GM19328 (cell line): ENCODE results near the gene RSL24D1.

Experiments used
- ATAC-seq: cut with Tn5 transposase; IDR thresholded peaks from one replicate; pipeline ENCODE4 v1.9.1; 2021; ENCODE audit warnings: mild to moderate bottlenecking, moderate library complexity; ENCODE audit not compliant: unreplicated experiment

RSL24D1 gene

DNA sequence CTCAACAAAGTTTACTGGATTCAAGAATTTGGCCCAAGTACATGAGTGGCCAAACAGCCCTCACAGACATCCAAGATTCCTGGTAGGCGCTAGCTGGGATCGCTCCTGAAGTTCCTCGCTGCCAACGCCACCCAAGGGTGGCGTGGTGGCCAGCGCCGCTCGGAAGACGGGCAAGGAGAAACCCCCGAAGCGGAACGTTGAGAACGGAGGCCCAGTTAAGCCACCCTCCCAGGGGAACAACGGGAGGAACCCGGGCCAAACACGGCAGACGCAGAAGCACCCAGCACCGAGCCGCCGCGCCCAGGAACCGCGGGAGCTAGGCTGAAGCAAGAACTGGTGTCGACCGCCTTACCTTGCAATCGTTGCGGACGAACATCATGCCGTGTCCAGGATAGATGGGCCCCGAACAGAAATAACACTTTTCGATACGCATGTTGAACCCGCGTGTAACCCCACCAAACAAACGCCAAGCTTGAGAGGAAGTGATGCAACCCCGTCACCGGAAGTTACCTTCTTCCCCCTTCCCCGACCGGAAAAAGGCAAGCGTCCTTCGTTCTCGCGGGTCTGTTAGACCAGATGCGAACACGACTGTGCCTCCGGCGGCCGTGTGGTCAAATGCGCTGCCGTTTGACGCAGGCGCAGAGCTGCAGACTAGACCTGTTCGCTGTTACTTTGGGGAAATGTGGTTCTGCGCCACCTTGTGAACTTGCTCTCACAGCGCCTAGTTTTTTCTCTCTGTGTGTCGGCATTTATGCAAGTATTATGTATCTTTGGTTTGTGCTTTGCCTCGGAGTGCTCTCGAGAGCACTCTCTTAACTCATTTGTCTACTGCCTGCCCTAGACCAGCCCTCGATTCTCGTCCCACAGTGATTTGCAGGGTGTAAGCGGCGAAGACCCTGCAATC, at the start of gene RSL24D1:
Gene RSL24D1, minus strand, starts transcription at position 484 of the 904 bp plus-strand sequence. Its CDS starts 51 bp downstream, at position 433.
- peak; percentile 92 for ATAC-seq

DNA sequence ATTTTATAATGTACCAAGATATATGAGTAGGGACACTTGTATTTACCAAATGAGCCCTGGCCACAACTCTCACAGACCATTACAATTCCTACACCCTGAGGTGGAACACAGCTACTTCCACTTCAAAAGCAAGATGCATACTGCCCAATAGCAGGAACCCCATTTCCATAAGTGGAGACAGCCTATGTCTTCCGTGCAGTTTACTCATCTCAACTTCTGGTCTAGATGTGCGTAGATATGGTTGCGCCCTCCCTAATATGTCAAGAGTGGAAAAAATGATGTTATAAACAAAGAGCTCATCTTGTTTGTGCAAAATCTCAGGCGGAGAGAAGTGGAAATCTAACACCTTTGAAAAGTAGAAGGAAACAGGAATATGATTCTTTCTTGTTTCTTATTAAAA, 48.3 kb upstream of the RSL24D1 start:
- ATAC-seq = no peak

DNA sequence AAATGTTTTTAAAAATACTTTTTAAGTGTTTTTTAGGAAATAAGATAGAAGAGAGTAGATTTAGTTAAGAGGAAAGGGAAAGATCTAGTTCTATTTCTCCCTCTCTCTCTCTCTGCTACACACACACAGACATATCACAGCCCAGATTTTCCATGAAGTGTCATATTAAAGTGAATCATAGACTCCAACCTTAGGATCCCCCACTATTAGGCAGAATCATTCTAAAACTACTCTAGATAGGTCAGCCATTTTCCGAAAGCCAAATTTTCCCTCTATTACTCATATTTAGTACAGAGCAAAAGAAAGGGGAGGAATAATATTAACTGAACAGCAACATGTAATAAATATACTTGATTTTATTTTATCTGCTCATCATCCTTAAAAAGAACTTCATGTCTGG, 45.1 kb upstream of the RSL24D1 start:
- ATAC-seq = no peak

DNA sequence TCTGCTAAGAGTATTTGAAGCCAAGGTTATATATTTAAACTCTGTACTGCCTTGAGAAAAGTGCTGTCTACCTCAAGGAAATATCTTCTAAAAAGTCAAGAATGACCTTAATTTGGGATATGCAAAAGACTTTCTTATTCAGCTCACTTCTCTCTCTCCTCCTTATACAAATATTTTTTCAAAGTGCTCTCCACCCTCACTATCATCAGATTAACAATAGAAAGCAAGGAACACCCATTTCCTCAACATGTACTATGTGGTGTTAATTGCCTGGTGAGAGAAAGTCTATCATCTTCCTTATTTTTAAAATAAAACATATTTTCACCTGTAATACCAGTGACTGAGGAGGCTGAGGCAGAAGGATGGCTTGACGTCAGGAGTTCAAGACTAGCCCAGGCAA, 44.4 kb upstream of the RSL24D1 start:
- ATAC-seq = no peak

DNA sequence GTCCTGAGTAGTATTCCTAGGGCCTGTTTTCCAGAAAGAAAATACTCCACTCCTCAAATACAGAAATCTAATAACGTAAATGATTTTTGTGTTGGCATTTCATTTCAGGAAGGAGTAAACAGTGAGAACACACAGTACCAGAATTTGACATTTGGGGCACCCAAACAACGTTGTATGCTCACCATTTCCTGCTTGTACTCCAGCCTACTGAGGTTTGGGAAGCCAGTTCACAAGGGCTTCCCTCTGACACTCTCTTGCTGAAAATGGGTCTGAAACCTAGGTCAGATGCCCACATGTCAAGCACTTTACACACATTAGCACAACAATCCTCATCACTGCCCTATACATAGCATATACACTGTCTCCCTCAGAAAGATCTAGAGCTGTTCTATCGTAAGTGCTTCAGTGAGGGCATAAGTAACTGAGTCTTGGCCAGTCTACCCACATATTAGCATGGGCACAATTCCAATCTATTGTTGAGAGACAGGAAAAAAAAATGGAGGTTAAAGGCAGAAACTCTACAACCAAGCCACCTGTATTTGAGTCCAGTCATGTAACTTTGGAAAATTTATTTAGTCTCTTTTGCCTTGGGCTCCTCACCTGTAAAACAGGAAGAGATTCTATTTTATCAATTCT, 43.5 kb upstream of the RSL24D1 start:
- no peak for ATAC-seq

DNA sequence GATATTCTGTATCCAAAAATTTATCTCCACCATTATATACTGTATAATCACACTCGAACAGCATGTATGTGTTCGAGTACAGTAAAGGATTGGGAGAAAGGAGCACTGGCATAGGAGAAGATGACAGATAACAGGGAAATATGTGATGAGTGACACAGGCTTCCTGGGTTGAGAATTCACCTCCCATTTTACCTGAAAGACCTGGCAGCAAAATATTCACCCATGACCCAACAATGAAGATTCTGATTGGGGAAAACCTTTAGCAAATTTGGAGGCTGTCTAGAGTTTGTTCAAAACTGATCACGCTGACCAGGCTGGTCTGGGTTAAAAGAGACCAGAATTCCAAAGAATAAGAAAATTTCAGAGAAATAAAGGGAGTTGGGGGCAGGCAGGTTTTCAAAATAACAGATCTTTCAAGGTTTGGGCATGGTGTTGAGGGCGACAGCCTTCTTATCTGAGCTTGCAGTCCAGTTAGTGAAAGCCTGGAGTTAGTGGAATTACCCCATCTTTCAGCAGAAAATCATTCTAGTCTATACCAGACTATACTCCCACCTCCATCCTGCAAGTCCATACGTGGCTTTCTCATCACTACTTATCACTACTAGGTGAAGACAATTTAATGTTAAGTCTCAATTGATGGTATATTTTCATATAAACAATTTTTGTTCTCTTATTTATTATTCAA, 42.8 kb upstream of the RSL24D1 start:
- no peak for ATAC-seq

DNA sequence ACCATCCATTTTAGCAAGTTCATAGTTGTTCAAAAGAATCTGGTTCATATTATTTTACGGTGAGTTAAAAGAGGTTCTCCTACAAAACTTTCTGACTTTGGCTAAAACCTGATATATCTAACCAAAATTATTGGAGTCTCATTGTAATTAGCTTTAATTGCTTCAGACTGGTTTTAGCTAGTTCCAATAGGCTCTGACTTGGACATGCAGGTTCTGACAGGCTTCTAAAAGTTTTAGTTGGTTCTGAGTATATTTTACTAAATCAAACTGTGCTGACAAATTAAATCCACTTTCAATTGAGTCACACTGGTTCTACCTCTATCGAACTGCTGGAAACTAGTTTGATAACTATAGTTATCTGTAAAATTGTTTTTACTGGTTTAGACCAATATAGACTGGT, 42.1 kb upstream of the RSL24D1 start:
- no peak for ATAC-seq

DNA sequence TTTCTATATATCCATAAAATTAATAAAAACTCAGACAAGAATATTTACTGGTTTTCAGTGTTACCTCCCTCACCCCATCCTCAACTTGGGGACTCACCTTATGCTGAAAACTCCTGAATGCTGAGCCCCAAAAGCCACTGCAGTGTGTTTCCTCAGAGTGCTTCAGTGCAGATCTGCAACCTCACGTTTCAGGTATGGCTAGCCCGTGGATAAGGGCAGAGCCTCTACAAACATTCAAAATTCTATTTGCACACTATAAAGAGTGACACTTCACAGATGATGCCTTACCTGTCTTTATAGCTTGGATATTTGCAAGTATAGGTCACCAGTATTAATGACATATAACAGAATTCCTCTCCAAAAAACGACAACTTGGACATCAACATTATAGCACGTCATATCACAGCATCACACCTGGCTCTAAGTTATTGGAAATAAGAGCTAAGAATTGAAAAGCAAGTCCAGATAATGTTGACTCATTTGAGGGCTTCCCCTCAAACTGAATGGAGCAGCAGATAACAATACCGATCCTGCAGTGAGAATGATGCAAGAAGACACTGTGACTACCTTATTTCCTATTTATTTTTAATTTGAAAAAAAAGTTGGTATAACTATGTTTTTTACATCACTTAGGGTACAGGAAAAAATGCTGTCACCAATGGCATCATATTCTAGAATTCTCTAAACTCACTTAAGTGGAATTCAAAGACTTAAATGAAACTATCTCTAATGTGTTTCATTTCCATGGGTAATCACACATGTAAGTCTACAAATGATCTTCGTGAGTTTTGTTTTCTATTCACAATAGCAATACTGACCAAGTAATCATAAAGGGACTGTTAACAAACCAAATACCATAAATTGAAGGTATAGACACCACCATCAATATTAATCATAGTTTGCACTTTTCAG, 40.7 kb upstream of the RSL24D1 start:
- ATAC-seq = no peak

DNA sequence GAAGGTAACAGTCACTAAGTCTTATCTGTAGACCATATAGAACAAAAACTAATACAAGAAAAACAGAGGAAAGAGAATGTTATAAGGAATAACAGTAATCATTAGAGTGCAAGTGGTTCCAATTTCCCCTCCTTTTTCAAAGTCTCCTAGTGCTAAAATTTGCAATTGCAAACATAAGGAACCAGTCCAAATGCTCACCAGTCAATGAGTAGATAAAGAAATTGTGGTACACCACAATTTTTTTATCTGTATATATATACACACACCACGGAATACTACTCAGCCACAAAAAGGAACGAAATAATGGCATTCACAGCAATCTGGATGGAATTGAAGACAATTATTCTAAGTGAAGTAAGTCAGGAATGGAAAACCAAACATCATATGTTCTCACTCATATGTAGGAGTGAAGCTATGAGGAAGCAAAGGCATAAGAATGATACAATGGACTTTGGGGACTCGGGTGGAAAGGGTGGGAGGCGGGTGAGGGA, 38.9 kb upstream of the RSL24D1 start:
- ATAC-seq = no peak

DNA sequence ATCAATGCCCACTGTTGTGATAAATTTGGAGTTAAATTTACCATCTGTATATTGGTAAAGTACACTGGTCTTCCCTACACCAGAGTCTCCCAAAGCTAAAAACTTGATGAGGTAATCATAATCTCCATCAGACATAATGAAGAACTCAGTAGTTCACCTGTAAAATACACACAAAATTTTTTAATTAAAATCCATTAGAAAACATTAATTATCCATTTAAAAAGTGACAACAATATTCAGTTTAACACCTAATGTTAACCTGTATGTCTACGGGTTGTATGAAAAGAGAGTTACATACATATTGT, 38.0 kb upstream of the RSL24D1 start:
- ATAC-seq = no peak

DNA sequence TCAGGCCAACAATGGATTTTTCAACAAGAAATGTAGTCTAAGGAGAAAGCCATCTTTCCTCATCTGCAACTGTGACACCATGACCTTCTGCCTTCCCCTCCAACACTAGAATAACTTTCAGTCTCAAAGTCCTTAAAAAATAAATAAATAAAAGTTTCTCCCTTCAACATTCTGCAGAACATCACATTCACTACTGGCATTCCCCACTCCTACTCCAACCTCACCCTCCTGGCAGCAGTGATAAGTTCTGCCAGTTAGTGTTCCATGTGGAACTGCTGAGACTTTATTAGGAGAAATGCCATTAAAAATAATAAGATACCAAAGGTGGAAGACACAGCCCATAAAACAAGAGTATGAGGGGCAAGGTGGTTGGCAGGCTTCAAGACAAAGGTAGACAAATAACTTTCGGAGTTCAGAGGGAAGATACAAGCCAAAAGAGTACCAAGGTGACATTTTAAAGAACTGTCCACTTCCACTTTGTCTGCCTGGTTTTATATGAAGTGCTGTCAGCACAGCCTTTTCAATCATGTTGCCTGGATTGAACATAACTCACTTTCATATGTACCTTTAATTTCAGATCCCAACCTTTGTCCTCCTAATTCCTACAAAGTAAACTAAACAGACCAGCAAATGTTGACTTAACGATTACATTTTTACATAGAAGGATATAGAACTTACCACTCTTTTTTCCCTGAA, 37.5 kb upstream of the RSL24D1 start:
- no peak for ATAC-seq

DNA sequence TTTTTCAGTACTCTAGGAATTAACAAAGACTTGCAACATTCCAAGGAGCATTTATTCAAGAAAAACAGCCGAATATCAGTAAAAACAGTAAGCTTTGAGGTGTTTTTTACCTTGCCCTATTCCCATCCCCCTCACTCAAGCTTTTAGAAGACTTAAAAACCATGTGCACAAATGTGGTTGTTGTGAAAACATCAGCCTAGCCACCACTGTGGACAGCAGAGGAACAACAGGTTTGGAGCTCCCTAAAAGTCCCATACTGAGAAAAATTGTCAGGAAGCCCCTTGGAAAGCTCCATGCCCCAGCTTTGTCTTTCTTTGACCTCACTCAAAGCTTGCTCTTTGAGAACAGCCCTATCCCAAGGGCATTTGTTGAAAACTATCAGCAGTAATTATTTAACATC, 34.7 kb upstream of the RSL24D1 start:
- ATAC-seq = no peak

DNA sequence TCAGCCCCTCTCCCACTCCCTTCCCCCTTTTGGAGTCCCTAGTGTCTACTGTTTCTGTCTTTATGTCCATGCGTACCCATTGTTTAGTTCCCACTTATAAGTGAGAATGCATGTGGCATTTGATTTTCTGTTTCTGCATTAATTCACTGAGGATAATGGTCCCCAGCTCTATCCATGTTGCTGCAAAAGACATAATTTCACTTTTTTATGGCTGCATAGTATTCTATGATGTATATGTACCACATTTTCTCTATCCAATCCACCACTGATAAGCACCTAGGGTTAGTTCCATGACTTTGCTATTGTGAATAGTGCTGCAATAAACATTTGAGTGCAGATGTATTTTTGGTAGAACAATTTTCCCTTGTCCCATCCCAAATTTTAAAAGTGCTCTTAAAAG, 34.2 kb upstream of the RSL24D1 start:
- no peak for ATAC-seq

DNA sequence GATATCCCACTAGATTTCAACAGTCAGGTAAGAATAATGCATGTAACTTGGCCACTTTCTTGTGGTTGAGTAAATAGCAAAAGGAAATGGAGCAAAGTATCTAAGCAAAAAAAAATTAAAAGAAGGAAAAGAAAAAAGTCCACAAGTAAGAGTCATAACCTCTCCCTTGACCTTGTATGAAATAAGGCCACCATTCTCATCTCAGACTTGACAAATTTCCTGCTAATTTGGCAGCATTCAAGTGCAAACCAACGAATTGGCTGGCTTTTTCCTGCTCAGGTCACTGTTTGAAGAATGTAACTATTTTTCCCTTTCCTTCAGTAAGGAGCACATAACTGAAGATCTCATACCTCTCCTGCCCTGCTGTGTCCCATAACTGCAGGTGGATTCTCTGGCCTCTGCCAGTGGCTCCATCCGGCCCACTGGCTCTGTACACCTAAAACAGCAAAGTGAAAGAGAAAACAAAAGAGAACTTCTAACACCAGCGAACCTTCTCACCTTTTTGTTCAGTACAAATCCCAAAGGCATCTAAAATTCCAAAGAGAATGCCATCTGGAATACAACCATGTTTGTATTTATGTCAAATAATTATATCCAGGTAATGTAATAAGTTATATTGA, 33.4 kb upstream of the RSL24D1 start:
- no peak for ATAC-seq

DNA sequence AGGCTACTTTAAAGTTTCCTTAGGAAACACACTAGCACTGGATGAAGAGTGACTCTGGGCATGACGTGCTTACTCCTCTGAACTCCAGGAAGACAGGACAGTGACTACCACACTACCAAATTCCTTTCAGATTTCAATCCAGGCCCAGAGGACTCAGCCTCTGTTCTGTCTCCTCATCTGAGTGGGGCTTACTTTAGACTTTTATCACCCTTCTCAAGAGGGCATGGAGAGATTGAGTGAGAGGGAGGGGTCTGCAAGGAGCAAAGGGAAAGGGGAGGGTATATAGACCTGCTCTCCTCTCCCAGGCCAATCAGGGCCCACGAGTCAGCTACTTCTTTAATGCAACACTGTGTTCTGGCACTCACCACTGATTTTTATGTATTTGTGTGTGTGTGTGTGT, 29.4 kb upstream of the RSL24D1 start:
- no peak for ATAC-seq

DNA sequence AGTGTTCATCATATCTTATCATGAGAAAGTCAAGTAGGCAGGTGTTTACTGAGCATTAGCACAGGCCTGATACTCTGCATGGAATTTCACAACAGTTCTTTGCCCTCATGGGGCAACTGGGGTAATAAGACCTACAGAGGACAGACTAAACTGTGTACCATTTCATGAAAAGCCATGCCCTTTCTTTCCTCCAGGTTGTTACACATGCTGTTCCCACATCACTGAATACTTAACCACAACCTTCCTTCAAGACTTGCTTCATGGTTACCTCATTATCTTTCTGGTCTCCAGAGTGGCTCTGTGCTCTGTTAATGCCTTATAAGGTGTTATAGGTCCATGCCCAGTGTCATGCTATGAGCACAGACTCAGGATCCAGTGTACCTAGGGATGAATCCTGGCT, 28.2 kb upstream of the RSL24D1 start:
- no peak for ATAC-seq

DNA sequence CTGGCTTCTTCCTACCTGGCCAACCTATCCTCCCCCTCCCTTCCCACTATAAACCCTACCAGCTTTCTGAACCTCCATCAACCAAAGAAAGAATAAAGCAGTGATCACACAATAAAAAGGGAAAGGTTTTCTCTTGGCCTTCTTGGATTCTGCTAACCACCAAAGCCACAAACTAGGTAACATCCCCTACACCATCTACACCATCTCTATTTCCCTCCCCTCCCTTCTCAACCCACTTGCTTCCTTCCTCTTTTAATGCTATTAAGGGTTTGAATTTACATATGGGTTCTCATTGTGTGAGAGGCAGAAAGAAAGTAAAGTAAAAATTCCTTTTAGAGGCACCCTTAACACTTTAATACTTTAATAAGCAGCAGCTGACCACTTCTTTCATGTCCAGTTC, 25.8 kb upstream of the RSL24D1 start:
- ATAC-seq = peak; percentile 70

DNA sequence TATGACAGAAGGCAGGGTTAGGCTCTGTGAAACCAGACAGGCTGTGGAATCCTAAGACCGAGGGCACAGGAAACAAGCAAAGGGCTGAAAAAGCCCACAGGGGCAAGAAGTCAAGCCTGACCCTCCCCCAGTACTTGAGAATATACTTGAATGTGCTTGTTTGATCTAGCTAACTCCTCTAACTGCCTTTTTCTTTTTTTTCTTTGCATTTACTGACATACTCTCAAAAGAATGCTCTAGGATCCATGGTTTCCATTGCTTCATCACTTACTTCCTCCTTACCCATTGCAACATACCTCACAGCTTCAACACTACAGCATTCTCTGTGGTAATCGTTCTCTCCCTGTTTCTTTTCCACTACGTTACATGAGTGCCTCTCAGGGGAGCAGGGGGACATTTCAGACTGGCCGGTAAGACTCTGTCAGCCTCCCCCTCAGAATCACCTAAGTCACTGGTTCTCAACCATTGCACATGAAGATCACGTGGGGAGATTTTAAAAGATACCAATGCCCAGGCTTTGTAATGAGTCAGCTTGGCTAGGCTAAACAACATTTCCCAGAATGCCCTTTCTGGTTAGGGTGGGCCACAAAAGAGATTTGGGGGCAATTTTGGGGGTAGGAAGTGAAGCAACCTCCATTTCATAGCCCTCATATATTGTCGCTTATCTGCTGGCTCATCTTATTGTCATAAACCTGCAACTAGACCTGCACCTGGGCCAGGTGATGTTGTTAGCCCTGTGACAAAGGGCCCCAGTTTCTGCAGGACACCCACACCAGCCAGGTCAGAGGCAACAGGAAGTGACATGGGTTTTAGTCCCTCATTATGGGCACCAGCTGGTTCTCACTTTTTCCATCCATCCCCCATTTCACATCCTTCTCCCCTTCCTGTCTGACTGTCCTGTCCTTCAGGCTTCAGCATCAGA, 24.6 kb upstream of the RSL24D1 start:
- no peak for ATAC-seq

DNA sequence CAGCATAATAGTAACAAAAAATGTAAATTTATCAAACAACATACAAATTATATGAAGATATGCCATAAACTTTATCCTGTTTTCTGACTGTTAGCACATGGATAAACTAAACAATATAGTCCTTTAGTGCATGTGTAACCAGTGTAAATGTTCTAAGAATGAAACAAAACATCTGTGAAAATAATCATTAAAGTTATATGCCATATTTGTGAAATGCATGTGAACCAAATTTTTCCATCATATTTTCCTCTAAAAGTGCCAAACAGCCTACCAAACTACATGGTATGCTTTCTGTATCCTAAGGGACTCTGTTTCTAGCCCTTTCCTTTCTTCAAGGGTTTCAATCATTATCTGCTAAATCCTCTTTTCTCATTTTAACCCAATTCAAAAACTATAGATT, 23.9 kb upstream of the RSL24D1 start:
- ATAC-seq = no peak
